HepG2 (cell line): ENCODE measurements around the gene TCF23. TPM values are rescaled to one million over a fixed set of nuclear protein-coding genes. Genes with fewer than 3 reads are reported as not detected.

Experiments
- BRD4 ChIP-seq: sonication (generic); formaldehyde crosslinking; IDR thresholded peaks from 2 replicates; pipeline ENCODE4 v1.4.0; 2020; ENCODE audit warnings: missing genetic modification reagents
- CTCF ChIP-seq: sonication (generic); formaldehyde crosslinking; IDR thresholded peaks from 2 replicates; pipeline ENCODE4 v1.5.0; 2020; ENCODE audit warnings: mild to moderate bottlenecking, missing genetic modification reagents, moderate library complexity
- ELF3 ChIP-seq: IDR thresholded peaks from 2 replicates; pipeline ENCODE4 v1.6.1; 2016; ENCODE audit warnings: missing genetic modification reagents, missing compliant biosample characterization
- GATAD1 ChIP-seq: IDR thresholded peaks from 2 replicates; pipeline ENCODE4 v1.6.1; 2016; ENCODE audit warnings: missing genetic modification reagents, missing compliant biosample characterization
- HES4 ChIP-seq: sonication (generic); formaldehyde crosslinking; IDR thresholded peaks from 2 replicates; pipeline ENCODE4 v1.9.0; 2021; ENCODE audit warnings: mild to moderate bottlenecking, missing genetic modification reagents, borderline replicate concordance
- HNF4G ChIP-seq, 2 experiments: sonication (generic) in 1 of 2; formaldehyde crosslinking in 1 of 2; IDR thresholded peaks; 2 replicates each; pipeline versions ENCODE4 v1.4.0 to v1.6.1; 2011 to 2020; ENCODE audit warnings: borderline replicate concordance in 2 of 2, low read depth in 2 of 2, mild to moderate bottlenecking in 2 of 2, low read length in 1 of 2, missing genetic modification reagents in 1 of 2, moderate library complexity in 1 of 2
- KAT8 ChIP-seq: IDR thresholded peaks from 2 replicates; pipeline ENCODE4 v1.6.1; 2016; ENCODE audit warnings: missing genetic modification reagents, missing compliant biosample characterization
- PHF20 ChIP-seq: sonication (generic); formaldehyde crosslinking; IDR thresholded peaks from 2 replicates; pipeline ENCODE4 v1.5.0; 2020; ENCODE audit warnings: mild to moderate bottlenecking, missing genetic modification reagents
- RBFOX2 ChIP-seq: fragments of 200-400 bp; formaldehyde crosslinking; IDR thresholded peaks from 2 replicates; pipeline ENCODE4 v1.6.1; 2017; ENCODE audit warnings: low read depth, mild to moderate bottlenecking, low read length
- RFX5 ChIP-seq: IDR thresholded peaks from 2 replicates; pipeline ENCODE4 v1.6.1; 2011; ENCODE audit warnings: low read depth, low read length, improper control_type of control experiment
- RFXANK ChIP-seq: IDR thresholded peaks from 2 replicates; pipeline ENCODE4 v1.6.1; 2016
- RNF2 ChIP-seq: fragments of 450-650 bp; conservative IDR thresholded peaks from 2 replicates; pipeline ENCODE4 v1.6.1; 2016; ENCODE audit warnings: low read depth
- SP4 ChIP-seq: sonication (generic); formaldehyde crosslinking; IDR thresholded peaks from 2 replicates; pipeline ENCODE4 v1.8.1; 2023; ENCODE audit warnings: mild to moderate bottlenecking, missing genetic modification reagents
- SPEN ChIP-seq: sonication (generic); formaldehyde crosslinking; IDR thresholded peaks from 2 replicates; pipeline ENCODE4 v1.5.1; 2020; ENCODE audit warnings: low read depth, mild to moderate bottlenecking, missing genetic modification reagents
- TGIF2 ChIP-seq: IDR thresholded peaks from 2 replicates; pipeline ENCODE4 v1.6.1; 2016; ENCODE audit warnings: control low read depth, missing compliant biosample characterization
- ZFP41 ChIP-seq: sonication (generic); formaldehyde crosslinking; IDR thresholded peaks from 2 replicates; pipeline ENCODE4 v1.4.0; 2020; ENCODE audit warnings: mild to moderate bottlenecking, missing genetic modification reagents, borderline replicate concordance
- ZMYM4 ChIP-seq: sonication (generic); formaldehyde crosslinking; IDR thresholded peaks from 2 replicates; pipeline ENCODE4 v1.8.1; 2023; ENCODE audit warnings: mild to moderate bottlenecking, missing genetic modification reagents
- ZNF17 ChIP-seq: sonication (generic); formaldehyde crosslinking; IDR thresholded peaks from 2 replicates; pipeline ENCODE4 v1.5.0; 2020; ENCODE audit warnings: mild to moderate bottlenecking, missing genetic modification reagents
- ZNF329 ChIP-seq: sonication (generic); formaldehyde crosslinking; IDR thresholded peaks from 2 replicates; pipeline ENCODE4 v1.9.0; 2021; ENCODE audit warnings: low read depth, mild to moderate bottlenecking, missing genetic modification reagents
- ZNF354B ChIP-seq: sonication (generic); formaldehyde crosslinking; IDR thresholded peaks from 2 replicates; pipeline ENCODE4 v1.8.0; 2022; ENCODE audit warnings: mild to moderate bottlenecking, missing genetic modification reagents
- ZNF530 ChIP-seq: sonication (generic); formaldehyde crosslinking; IDR thresholded peaks from 2 replicates; pipeline ENCODE4 v1.5.0; 2020; ENCODE audit warnings: low read depth, mild to moderate bottlenecking, missing genetic modification reagents
- ZNF546 ChIP-seq: sonication (generic); formaldehyde crosslinking; conservative IDR thresholded peaks from 2 replicates; pipeline ENCODE4 v1.8.1; 2023; ENCODE audit warnings: mild to moderate bottlenecking, missing genetic modification reagents
- ZSCAN9 ChIP-seq: IDR thresholded peaks from 2 replicates; pipeline ENCODE4 v1.6.1; 2016; ENCODE audit warnings: borderline replicate concordance
- polyA plus RNA-seq, 8 experiments: library from polyadenylated mRNA; depleted of rRNA in 3 of 8; stranded (reverse) in 7 of 8; unstranded in 1 of 8; fragments of >200 nt; fragmentation: Illumina TruSeq in 4 of 8; extraction: Trizol in 4 of 8; gene quantifications; 2 replicates each; pipeline versions ENCODE4 v1.2.1 to v1.2.3, GENCODE V29; 2011 to 2016; ENCODE audit warnings: low read depth in 4 of 8, missing spikeins in 1 of 8, mixed read lengths in 1 of 8; ENCODE audit not compliant: insufficient read depth in 1 of 8
- total RNA-seq, 5 experiments: library from RNA; depleted of rRNA; stranded (reverse); fragments of >200 nt; fragmentation: Illumina TruSeq; extraction: Trizol; gene quantifications; 2 replicates each; pipeline ENCODE4 v1.2.3, GENCODE V29; 2016; ENCODE audit warnings: low read depth in 1 of 5
- TF ChIP-seq, protein P1 (sequence below): IDR thresholded peaks from 2 replicates; pipeline ENCODE4 v1.6.1; 2016; ENCODE audit warnings: missing compliant biosample characterization, missing genetic modification reagents, borderline replicate concordance
- TF ChIP-seq, protein P2 (sequence below): sonication (generic); formaldehyde crosslinking; IDR thresholded peaks from 2 replicates; pipeline ENCODE4 v1.5.1; 2020; ENCODE audit warnings: missing genetic modification reagents, mild to moderate bottlenecking, borderline replicate concordance

The TCF23 gene
- total and polyA plus RNA-seq, 2 of the 13 experiments (the other 11 are each of a cell fraction or from before 2014, with no cell fraction given), result 0.02 to 1.4 TPM

DNA sequence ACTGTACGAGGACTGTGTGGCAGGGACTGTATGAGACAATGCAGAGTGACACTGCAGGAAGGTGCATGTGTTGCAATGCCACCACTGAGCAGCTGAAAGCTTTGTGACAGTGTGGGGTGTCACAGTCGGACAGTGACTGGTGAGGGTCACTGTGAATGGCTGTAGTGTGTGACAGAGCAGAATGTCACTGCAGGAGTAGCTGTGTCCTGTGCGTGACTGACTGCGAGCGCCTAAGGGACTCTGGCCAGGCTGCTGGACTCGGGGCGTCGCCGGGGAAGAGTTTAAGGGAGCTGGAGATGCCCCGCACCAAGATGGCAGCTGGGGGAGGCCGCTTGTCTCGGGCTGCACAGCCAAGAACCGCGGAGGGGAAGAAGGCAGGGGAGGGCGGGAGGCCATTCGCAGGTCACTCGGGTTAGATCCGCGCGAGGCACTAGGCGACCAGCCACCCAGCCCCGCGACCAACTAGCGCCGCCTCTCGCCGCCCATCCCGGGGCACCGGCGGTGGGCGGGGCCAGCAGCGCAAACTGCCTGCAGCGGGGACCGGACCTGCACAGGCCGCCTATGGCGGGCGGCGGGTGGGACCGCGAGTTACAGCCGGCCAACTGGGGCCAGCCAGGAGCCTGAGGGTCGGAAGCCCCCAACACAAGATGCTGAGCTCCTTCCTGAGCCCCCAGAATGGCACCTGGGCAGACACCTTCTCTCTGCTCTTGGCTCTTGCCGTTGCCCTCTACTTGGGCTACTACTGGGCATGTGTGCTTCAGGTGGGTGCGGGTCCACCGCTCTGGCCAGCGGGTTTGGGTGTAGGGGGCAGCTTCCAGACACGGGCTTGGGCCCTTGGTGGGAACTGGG lies 25.3 kb upstream of the TCF23 start, which contains the start of gene ABHD1 (continued):
- no peak for TF ChIP-seq ZMYM4 (CRISPR knock-in tag)
- TF ChIP-seq, protein P1, sequence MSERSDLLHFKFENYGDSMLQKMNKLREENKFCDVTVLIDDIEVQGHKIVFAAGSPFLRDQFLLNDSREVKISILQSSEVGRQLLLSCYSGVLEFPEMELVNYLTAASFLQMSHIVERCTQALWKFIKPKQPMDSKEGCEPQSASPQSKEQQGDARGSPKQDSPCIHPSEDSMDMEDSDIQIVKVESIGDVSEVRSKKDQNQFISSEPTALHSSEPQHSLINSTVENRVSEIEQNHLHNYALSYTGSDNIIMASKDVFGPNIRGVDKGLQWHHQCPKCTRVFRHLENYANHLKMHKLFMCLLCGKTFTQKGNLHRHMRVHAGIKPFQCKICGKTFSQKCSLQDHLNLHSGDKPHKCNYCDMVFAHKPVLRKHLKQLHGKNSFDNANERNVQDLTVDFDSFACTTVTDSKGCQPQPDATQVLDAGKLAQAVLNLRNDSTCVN, result no peak
- peak; percentile 59; the same call in 1 of the 2 replicates for TF ChIP-seq KAT8 (CRISPR knock-in tag)
- no peak for TF ChIP-seq ZNF354B (CRISPR knock-in tag)
- no peak for TF ChIP-seq GATAD1 (CRISPR knock-in tag)
- no peak; the same call in 1 of the 2 replicates for TF ChIP-seq ZSCAN9 (CRISPR knock-in tag)
- peak; percentile 66; the same call in 1 of the 2 replicates for TF ChIP-seq SPEN (CRISPR knock-in tag)
- TF ChIP-seq RBFOX2, result peak; percentile 65
- peak; percentile 85 for TF ChIP-seq TGIF2 (CRISPR knock-in tag)
- peak; percentile 84 for TF ChIP-seq SP4
- TF ChIP-seq RFX5, result no peak
- peak; percentile 48; the same call in 1 of the 2 replicates for TF ChIP-seq PHF20
- TF ChIP-seq HES4 (CRISPR knock-in tag), result peak; percentile 78
- no peak for TF ChIP-seq RFXANK
- TF ChIP-seq, protein P2, sequence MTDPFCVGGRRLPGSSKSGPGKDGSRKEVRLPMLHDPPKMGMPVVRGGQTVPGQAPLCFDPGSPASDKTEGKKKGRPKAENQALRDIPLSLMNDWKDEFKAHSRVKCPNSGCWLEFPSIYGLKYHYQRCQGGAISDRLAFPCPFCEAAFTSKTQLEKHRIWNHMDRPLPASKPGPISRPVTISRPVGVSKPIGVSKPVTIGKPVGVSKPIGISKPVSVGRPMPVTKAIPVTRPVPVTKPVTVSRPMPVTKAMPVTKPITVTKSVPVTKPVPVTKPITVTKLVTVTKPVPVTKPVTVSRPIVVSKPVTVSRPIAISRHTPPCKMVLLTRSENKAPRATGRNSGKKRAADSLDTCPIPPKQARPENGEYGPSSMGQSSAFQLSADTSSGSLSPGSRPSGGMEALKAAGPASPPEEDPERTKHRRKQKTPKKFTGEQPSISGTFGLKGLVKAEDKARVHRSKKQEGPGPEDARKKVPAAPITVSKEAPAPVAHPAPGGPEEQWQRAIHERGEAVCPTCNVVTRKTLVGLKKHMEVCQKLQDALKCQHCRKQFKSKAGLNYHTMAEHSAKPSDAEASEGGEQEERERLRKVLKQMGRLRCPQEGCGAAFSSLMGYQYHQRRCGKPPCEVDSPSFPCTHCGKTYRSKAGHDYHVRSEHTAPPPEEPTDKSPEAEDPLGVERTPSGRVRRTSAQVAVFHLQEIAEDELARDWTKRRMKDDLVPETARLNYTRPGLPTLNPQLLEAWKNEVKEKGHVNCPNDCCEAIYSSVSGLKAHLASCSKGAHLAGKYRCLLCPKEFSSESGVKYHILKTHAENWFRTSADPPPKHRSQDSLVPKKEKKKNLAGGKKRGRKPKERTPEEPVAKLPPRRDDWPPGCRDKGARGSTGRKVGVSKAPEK, result no peak; the same call in 1 of the 2 replicates
- peak; percentile 73 for TF ChIP-seq CTCF
- TF ChIP-seq HNF4G (IDR thresholded peaks at IDR 0.05; ENCODE audit: borderline replicate concordance, low read depth, low read length), result 0 out of 2 replicates have a peak, but pooled peaks have one; percentile 17
- no peak for TF ChIP-seq HNF4G (CRISPR knock-in tag; IDR thresholded peaks at IDR 0.05; ENCODE audit: borderline replicate concordance, low read depth)
- peak; percentile 45; the same call in 1 of the 2 replicates for TF ChIP-seq ELF3 (CRISPR knock-in tag)
- no peak for TF ChIP-seq ZNF530 (CRISPR knock-in tag)
- no peak for TF ChIP-seq ZNF329 (CRISPR knock-in tag)
- peak; percentile 86; the same call in 1 of the 2 replicates for TF ChIP-seq ZFP41 (CRISPR knock-in tag)
- no peak for TF ChIP-seq ZNF546 (CRISPR knock-in tag)
- peak; percentile 49; the same call in 1 of the 2 replicates for TF ChIP-seq RNF2
- TF ChIP-seq BRD4 (CRISPR knock-in tag), result peak; percentile 25
- no peak for TF ChIP-seq ZNF17
